Effector memory CD8-positive, alpha-beta T cell (primary cell): ENCODE data around the gene MEPCE.

Experiments used
- ATAC-seq: fragments of 150-1000 bp; cut with Tn5 transposase; replicated peaks from 2 replicates; pipeline ENCODE4 v1.10.0; 2021; ENCODE audit warnings: mild to moderate bottlenecking, moderate library complexity
- DNase-seq, 3 experiments: peaks; one replicate each; pipeline ENCODE4 v3.0.0; 2021
- H3K27ac Mint-ChIP-seq, 2 donors: one replicate each; pipeline ENCODE4 v1.8.0; 2022; ENCODE audit warnings: mild to moderate bottlenecking in 2 of 2, mixed read lengths in 2 of 2, moderate library complexity in 2 of 2
- H3K27me3 Mint-ChIP-seq, 2 donors: one replicate each; pipeline ENCODE4 v1.8.0; 2022; ENCODE audit warnings: mixed read lengths in 2 of 2
- H3K36me3 Mint-ChIP-seq: one replicate; pipeline ENCODE4 v1.8.0; 2022; ENCODE audit warnings: mild to moderate bottlenecking, moderate library complexity, mixed read lengths; ENCODE audit not compliant: insufficient read depth
- H3K4me1 Mint-ChIP-seq, 2 donors: one replicate each; pipeline ENCODE4 v1.8.0; 2022; ENCODE audit warnings: low read depth in 2 of 2, mixed read lengths in 2 of 2
- H3K4me3 Mint-ChIP-seq, 2 donors: one replicate each; pipeline ENCODE4 v1.8.0; 2022; ENCODE audit warnings: mild to moderate bottlenecking in 2 of 2, mixed read lengths in 2 of 2, moderate library complexity in 2 of 2
- H3K9me3 Mint-ChIP-seq, 2 donors: one replicate each; pipeline ENCODE4 v1.8.0; 2022; ENCODE audit warnings: mixed read lengths in 2 of 2

The MEPCE gene

GRCh38 chr7:100418930-100419659, 10.5 kb upstream of the MEPCE start:
- Mint-ChIP-seq H3K27ac (peak overlapping the region in 1 of 2 donors; percentile 4), H3K36me3 (peaks cover 8% of the 10 kb centered on the region), H3K9me3 (no peaks in the 10 kb centered on the region), H3K4me1 (peaks cover 0 to 5% of the 10 kb centered on the region in 2 donors), H3K27me3 (no peaks in the 10 kb centered on the region), H3K4me3 (no peak overlapping the region)
- ATAC-seq (no peak), DNase-seq (no peak)

- H3K36me3 Mint-ChIP-seq: peaks cover 8% of the 10 kb centered on the region
- DNase-seq: no peak
- peaks cover 0 to 5% of the 10 kb centered on the region in 2 donors for H3K4me1 Mint-ChIP-seq
- H3K4me3 Mint-ChIP-seq: no peak overlapping the region
- H3K9me3 Mint-ChIP-seq: no peaks in the 10 kb centered on the region
- no peak for ATAC-seq
- H3K27me3 Mint-ChIP-seq: no peaks in the 10 kb centered on the region
- H3K27ac Mint-ChIP-seq: peak overlapping the region in 1 of 2 donors; percentile 4
Observed at GRCh38 chr7:100419660-100420226, 9.9 kb upstream of the MEPCE start.

GRCh38 chr7:100423315-100423714, 6.3 kb upstream of the MEPCE start:
- H3K36me3 Mint-ChIP-seq: peaks cover 18% of the 10 kb centered on the region
- no peak overlapping the region for H3K27ac Mint-ChIP-seq
- H3K27me3 Mint-ChIP-seq: no peaks in the 10 kb centered on the region
- H3K4me3 Mint-ChIP-seq: no peak overlapping the region
- H3K4me1 Mint-ChIP-seq: peaks cover 5 to 11% of the 10 kb centered on the region in 2 donors
- DNase-seq (no peak), ATAC-seq (no peak)
- no peaks in the 10 kb centered on the region for H3K9me3 Mint-ChIP-seq

- peaks cover 17 to 27% of the 10 kb centered on the region in 2 donors for H3K4me1 Mint-ChIP-seq
- peaks cover 38% of the 10 kb centered on the region for H3K36me3 Mint-ChIP-seq
- H3K4me3 Mint-ChIP-seq: no peak overlapping the region
Observed at GRCh38 chr7:100425347-100425746, 4.3 kb upstream of the MEPCE start.

GRCh38 chr7:100426516-100426915, 3.1 kb upstream of the MEPCE start:
- ATAC-seq: no peak
- Mint-ChIP-seq H3K4me1 (peaks cover 25 to 31% of the 10 kb centered on the region in 2 donors), H3K9me3 (no peaks in the 10 kb centered on the region), H3K4me3 (no peak overlapping the region), H3K36me3 (peaks cover 48% of the 10 kb centered on the region), H3K27ac (peak overlapping the region in 1 of 2 donors; percentile 58), H3K27me3 (peaks cover 0 to 8% of the 10 kb centered on the region in 2 donors)
- DNase-seq: no peak

More at GRCh38 chr7:100425347-100425746, 4.3 kb upstream of the MEPCE start:
- ATAC-seq (no peak), DNase-seq (no peak)
- Mint-ChIP-seq H3K27ac (no peak overlapping the region), H3K27me3 (peaks cover 0 to 8% of the 10 kb centered on the region in 2 donors), H3K9me3 (no peaks in the 10 kb centered on the region)

- Mint-ChIP-seq H3K36me3 (peaks cover 56% of the 10 kb centered on the region), H3K27ac (peak overlapping the region; percentile 100), H3K4me1 (peaks cover 34 to 43% of the 10 kb centered on the region in 2 donors), H3K27me3 (peaks cover 0 to 8% of the 10 kb centered on the region in 2 donors), H3K4me3 (peak overlapping the region; percentile 97 to 100), H3K9me3 (no peaks in the 10 kb centered on the region)
- ATAC-seq (no peak), DNase-seq (no peak)
Observed at GRCh38 chr7:100427762-100428198, 1.9 kb upstream of the MEPCE start.

GRCh38 chr7:100428199-100428966, 1.2 kb upstream of the MEPCE start, which contains the start of gene ZCWPW1:
Gene ZCWPW1, minus strand, starts transcription at chr7:100428703. Its CDS starts 8,054 bp downstream, at chr7:100420649.
- DNase-seq (peak; percentile 97 to 98 (median 97)), ATAC-seq (peak; percentile 57)
- Mint-ChIP-seq H3K36me3 (peaks cover 62% of the 10 kb centered on the region), H3K27me3 (peaks cover 0 to 8% of the 10 kb centered on the region in 2 donors), H3K27ac (peak within 1 kb of the TSS; percentile 100), H3K4me3 (peak within 1 kb of the TSS; percentile 97 to 100), H3K4me1 (peaks cover 39 to 41% of the 10 kb centered on the region in 2 donors), H3K9me3 (no peaks in the 10 kb centered on the region)

- H3K4me3 Mint-ChIP-seq: peak overlapping the region; percentile 97 to 100
- peaks cover 44 to 45% of the 10 kb centered on the region in 2 donors for H3K4me1 Mint-ChIP-seq
- peaks cover 0 to 8% of the 10 kb centered on the region in 2 donors for H3K27me3 Mint-ChIP-seq
- ATAC-seq: peak; percentile 56
- H3K9me3 Mint-ChIP-seq: no peaks in the 10 kb centered on the region
- DNase-seq: peak; percentile 100
- peak overlapping the region; percentile 100 for H3K27ac Mint-ChIP-seq
- H3K36me3 Mint-ChIP-seq: peaks cover 67% of the 10 kb centered on the region
Observed at GRCh38 chr7:100428967-100429636, 529 bp upstream of the MEPCE start.

GRCh38 chr7:100430493-100431285, 1.1 kb downstream of the MEPCE start:
- Mint-ChIP-seq H3K36me3 (peaks cover 82% of the 10 kb centered on the region), H3K4me1 (peaks cover 55 to 56% of the 10 kb centered on the region in 2 donors), H3K4me3 (peak overlapping the region; percentile 97 to 100), H3K27ac (peak overlapping the region; percentile 100), H3K9me3 (no peaks in the 10 kb centered on the region), H3K27me3 (peaks cover 0 to 8% of the 10 kb centered on the region in 2 donors)
- DNase-seq: peak; percentile 23 to 44 (median 30)
- ATAC-seq: no peak

- DNase-seq (no peak), ATAC-seq (no peak)
- no peaks in the 10 kb centered on the region for H3K9me3 Mint-ChIP-seq
- peaks cover 57 to 58% of the 10 kb centered on the region in 2 donors for H3K4me1 Mint-ChIP-seq
- peak overlapping the region in 1 of 2 donors; percentile 100 for H3K27ac Mint-ChIP-seq
- peaks cover 0 to 8% of the 10 kb centered on the region in 2 donors for H3K27me3 Mint-ChIP-seq
- H3K36me3 Mint-ChIP-seq: peaks cover 86% of the 10 kb centered on the region
- H3K4me3 Mint-ChIP-seq: peak overlapping the region; percentile 40 to 97
Observed at GRCh38 chr7:100431286-100431735, 1.7 kb downstream of the MEPCE start.

- Mint-ChIP-seq H3K36me3 (peaks cover 90% of the 10 kb centered on the region), H3K9me3 (no peaks in the 10 kb centered on the region)
Observed at GRCh38 chr7:100432053-100432452, 2.4 kb downstream of the MEPCE start.

GRCh38 chr7:100432621-100433275, 3.1 kb downstream of the MEPCE start:
- H3K36me3 Mint-ChIP-seq: peaks cover 92% of the 10 kb centered on the region
- no peak overlapping the region for H3K27ac Mint-ChIP-seq
- no peak for DNase-seq
- peak overlapping the region in 1 of 2 donors; percentile 97 for H3K4me3 Mint-ChIP-seq
- H3K27me3 Mint-ChIP-seq: peaks cover 0 to 8% of the 10 kb centered on the region in 2 donors
- peaks cover 59 to 60% of the 10 kb centered on the region in 2 donors for H3K4me1 Mint-ChIP-seq
- no peaks in the 10 kb centered on the region for H3K9me3 Mint-ChIP-seq
- ATAC-seq: no peak

More at GRCh38 chr7:100432053-100432452, 2.4 kb downstream of the MEPCE start:
- Mint-ChIP-seq H3K4me3 (peak overlapping the region; percentile 40 to 97), H3K4me1 (peaks cover 60% of the 10 kb centered on the region in 2 donors), H3K27me3 (peaks cover 0 to 8% of the 10 kb centered on the region in 2 donors), H3K27ac (peak overlapping the region in 1 of 2 donors; percentile 100)
- DNase-seq (no peak), ATAC-seq (no peak)
